Measurements from ENCODE around the gene DNAJA4.

The DNAJA4 gene

GRCh38 chr15:78325092-78325843 is 60.9 kb downstream of the DNAJA4 start:
- ChIA-PET CTCF (interaction anchor here (0.9 to 7.4 kb wide), 2 partner anchors 17 to 97 kb away, joined by 4 to 76 read pairs; no protein-coding TSS in a partner anchor), POLR2A (interaction anchor here (0.9 kb wide), 1 partner anchor 113 kb away, joined by 4 read pairs; the partner anchor contains the start of gene IREB2)
- DNase-seq (ENCODE audit: low read depth, low spot score) = no peak
- H3K4me3 ChIP-seq (ENCODE audit: low read depth, low read length) = no peak overlapping the region
- TF ChIP-seq CTCF (IDR thresholded peaks at IDR 0.05; ENCODE audit: insufficient read depth, low read length, missing control alignments) = no peak

GRCh38 chr15:78327466-78327865 is 63.1 kb downstream of the DNAJA4 start:
- ChIA-PET POLR2A (no interaction called here), CTCF (interaction anchor here (0.7 to 7.4 kb wide), 4 partner anchors 19 to 253 kb away, joined by 3 to 76 read pairs (median 3); no protein-coding TSS in a partner anchor)
- H3K4me3 ChIP-seq (ENCODE audit: low read depth, low read length) = no peak overlapping the region
- no peak for DNase-seq (ENCODE audit: low read depth, low spot score)
- TF ChIP-seq CTCF (IDR thresholded peaks at IDR 0.05; ENCODE audit: insufficient read depth, low read length, missing control alignments) = no peak

GRCh38 chr15:78329625-78330024 is 65.3 kb downstream of the DNAJA4 start:
- no peak for DNase-seq (ENCODE audit: low read depth, low spot score)
- H3K4me3 ChIP-seq (ENCODE audit: low read depth, low read length) = no peak overlapping the region
- ChIA-PET CTCF (interaction anchor here (2.9 kb wide), 1 partner anchor 93 kb away, joined by 12 read pairs; no protein-coding TSS in a partner anchor), POLR2A (no interaction called here)
- TF ChIP-seq CTCF (IDR thresholded peaks at IDR 0.05; ENCODE audit: insufficient read depth, low read length, missing control alignments) = no peak
